Measurements from ENCODE around the gene DEFB125. TPM values are rescaled to one million over a fixed set of nuclear protein-coding genes. Genes with fewer than 3 reads are reported as not detected.

DEFB125 gene
- polyA plus RNA-seq, 12 donors: not detected

GRCh38 chr20:145877-146276 is 58.4 kb downstream of the DEFB125 start:
- DNase-seq: no peak

Other genes with a start within 250 kb of the DEFB125 start
- gene DEFB126, start 54.9 kb downstream of the DEFB125 start, polyA plus RNA-seq (ENCODE audit: insufficient read length in 12 of 12): not detected
- gene DEFB127, start 69.8 kb downstream of the DEFB125 start, polyA plus RNA-seq (ENCODE audit: insufficient read length in 12 of 12): not detected
- not detected for gene DEFB128, start 102.0 kb downstream of the DEFB125 start, polyA plus RNA-seq (ENCODE audit: insufficient read length in 12 of 12)
- gene DEFB129, start 139.6 kb downstream of the DEFB125 start, polyA plus RNA-seq (ENCODE audit: insufficient read length in 12 of 12): not detected
- not detected for gene DEFB132, start 170.1 kb downstream of the DEFB125 start, polyA plus RNA-seq (ENCODE audit: insufficient read length in 12 of 12)
- 10 to 100 TPM in 8 of 12 donors, 1 to 10 TPM in 3, not detected in 1; 8.2 to 18.4 (median 11.2) TPM for gene C20orf96, start 203.1 kb downstream of the DEFB125 start, polyA plus RNA-seq (ENCODE audit: insufficient read length in 12 of 12)
- gene ZCCHC3, start 209.9 kb downstream of the DEFB125 start, polyA plus RNA-seq (ENCODE audit: insufficient read length in 12 of 12): 10 to 100 TPM in 11 of 12 donors, not detected in 1; 24.3 to 37.8 (median 28.0) TPM
- gene SOX12, start 237.9 kb downstream of the DEFB125 start, polyA plus RNA-seq (ENCODE audit: insufficient read length in 12 of 12): 100 to 1,000 TPM in 1 of 12 donors, 10 to 100 TPM in 11; 15.4 to 181 (median 19.8) TPM